Activated CD4-positive, CD25-positive, alpha-beta regulatory T cell treated with anti-CD3 and anti-CD28 coated beads, Interleukin-2, amount 50 U/mL, for 24 hours (primary cell): Measurements from ENCODE around the gene SLC38A10.
"Not testable (repeated sequence)": the region's sequence is repeated elsewhere in the genome, so short reads cannot be mapped to it uniquely, and the experiment has no call there.

Experiments used
- ATAC-seq, 2 donors: fragments of 150-1000 bp; cut with Tn5 transposase; one replicate each; pipeline ENCODE4 v1.10.0; 2021; ENCODE audit warnings: mild to moderate bottlenecking in 1 of 2, moderate library complexity in 1 of 2

SLC38A10 gene

DNA sequence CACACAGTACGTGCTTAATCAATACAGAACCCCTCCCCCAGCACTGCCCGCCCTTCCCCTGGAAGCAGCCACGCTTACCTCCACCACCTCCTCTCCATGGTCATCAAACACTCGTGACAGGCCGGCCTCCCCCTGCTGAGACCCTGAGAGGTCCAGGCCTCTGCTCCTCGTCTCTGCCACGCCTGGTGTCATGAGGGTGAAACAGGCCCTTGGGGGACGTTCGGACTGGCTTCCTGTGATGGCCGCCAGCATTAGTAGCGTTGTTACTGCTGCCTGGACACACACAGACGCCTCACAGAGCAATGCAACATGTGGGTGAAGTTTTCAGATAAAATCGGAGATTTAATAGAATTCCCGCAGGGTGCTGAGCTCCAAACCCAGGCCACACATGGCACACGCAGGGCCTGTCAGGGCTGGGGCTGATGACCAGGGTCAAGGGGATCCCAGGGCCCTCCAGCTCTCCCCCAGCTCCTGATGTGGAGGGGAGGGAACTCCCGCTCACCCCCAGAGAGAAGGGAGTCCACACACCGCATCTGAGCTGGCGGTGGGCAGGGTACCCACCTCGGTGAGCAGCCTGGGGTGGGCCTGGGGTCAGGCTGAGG lies 15.9 kb upstream of the SLC38A10 start:
- no peak for ATAC-seq

DNA sequence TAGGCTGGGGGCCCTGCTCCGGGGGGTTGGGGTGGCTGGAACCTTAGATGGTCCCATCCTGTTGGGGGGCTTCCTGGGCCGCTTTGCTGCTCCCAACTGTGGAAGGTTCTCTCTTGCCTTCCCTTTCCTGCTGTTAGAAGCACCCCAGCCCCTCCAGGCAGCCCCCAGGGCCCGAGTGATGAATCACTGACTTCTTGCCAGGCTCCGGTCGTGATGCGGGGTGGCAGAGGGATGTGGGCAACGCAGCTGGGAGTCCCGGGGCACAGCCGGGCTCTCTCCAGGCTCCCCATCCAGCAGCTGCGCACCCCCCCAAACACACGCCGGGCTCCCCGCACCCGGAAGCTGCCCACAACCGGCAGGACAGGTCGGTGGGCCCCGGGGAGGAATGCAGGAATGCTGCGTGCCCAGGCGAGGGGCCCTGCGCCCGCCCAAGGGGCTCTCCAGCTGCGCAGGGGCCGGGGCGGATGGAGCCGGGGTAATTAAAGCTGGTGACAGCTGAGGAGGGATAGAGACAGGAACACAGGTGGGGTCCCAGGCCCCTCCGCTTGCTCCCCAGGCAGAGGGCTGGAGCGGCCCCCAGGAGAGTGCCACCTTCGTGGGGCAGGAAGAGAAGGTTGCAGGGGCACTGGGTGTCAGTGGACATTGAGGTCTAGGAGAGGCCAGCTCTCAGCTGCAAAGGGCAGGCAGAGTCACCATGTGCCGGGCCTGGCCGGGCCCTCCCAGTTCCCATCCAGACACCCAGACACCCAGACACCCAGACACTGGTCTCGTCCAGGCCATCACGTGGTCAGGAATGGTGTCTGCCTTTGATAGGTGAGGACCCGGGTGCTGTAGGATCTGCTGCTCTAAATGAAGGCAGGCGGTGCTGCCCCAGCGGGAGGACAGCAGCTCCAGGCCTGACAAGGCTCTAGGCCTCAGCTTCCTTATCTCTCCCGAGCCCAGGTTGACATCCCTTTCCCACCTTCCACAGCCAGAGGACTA lies 15.0 kb upstream of the SLC38A10 start:
- no peak for ATAC-seq

DNA sequence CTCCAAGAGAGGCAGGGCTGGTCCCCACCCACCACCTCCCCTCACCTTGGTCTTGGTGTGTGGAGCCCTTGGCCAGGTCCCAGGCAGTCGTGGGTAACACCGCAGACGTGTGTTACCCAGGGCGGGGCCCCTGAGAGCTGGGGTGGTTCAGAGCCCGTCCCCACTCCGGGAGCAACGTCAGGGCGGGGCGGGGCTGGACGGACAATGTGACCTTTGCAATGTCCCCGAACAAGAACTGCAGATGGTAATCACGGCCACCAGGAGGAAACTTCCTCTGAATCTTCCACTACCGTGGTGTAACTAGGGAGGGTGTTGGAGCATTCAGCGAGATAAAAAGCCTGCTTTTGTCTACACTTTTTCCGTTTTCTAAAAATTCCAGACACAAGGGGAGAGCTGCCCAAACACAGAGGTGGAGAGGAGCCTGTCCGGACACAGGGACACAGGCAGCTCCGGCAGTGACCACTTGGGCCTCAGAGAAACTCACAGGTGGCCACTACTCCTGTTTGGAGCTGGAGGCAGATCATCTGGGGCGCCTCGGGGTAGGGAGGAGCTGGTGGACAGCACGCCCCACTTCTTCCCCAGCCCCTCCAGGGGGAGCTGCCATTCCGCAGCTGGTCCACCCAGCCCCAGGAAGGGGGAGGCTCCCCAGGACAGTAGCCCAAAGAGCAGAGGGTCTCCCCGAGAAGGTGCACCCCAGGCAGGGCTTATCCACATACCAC lies 14.2 kb upstream of the SLC38A10 start:
- peak; percentile 55 to 70 for ATAC-seq

DNA sequence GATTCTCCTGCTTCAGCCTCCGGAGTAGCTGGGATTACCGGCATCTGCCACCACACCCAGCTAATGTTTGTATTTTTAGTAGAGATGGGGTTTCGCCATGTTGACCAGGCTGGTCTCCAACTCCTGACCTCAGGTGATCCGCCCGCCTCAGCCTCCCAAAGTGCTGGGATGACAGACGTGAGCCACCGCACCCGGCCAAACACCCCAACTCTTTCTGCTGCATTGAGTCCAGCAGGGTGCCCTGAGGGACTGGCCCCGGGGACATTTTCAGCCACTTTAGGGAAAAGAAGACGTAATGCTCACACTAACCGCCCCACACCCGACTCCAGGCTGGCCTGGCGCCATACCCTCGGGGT lies 13.7 kb upstream of the SLC38A10 start:
- not testable (repeated sequence) for ATAC-seq

DNA sequence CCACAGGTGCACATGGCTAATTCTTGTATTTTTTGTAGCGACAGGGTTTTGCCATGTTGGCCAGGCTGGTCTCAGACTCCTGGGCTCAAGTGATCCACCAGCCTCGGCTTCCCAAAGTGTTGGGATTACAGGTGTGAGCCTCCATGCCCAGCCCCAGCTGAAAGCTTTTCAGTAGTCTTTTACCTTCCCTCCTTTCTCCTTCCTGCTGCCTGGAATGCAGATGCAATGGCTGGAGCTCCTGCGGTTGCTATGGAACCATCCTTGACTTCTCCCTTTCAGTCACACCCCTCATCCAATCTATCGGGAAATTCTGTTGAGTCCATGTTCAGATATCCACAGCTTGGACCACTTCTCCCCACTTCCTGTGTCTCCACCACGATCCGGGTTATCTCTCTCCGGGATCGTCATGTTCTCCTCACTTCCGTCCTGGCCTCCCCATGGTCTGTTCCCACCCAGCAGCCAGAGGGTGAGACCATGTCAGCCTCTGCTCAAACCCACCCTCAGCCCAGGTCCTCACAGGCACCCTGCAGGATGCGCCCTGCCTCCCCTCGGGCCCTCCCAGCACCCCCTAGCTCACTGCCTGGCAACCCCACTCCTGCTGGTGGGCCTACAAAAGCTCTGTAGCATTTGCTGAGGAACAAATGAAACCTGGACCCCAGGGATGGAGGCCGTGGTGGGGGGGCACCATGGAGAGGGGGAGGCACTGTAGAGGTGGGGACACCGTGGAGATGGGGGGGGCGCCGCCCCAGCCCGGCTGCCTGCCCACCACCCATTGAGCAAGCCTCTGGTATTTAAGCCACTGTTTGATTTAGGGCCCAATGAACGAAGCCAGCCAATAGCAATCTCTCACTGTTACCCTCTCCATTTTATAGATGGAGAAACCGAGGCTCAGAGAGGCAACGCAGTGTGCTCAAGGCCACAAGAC lies 12.8 kb upstream of the SLC38A10 start:
- ATAC-seq = no peak

DNA sequence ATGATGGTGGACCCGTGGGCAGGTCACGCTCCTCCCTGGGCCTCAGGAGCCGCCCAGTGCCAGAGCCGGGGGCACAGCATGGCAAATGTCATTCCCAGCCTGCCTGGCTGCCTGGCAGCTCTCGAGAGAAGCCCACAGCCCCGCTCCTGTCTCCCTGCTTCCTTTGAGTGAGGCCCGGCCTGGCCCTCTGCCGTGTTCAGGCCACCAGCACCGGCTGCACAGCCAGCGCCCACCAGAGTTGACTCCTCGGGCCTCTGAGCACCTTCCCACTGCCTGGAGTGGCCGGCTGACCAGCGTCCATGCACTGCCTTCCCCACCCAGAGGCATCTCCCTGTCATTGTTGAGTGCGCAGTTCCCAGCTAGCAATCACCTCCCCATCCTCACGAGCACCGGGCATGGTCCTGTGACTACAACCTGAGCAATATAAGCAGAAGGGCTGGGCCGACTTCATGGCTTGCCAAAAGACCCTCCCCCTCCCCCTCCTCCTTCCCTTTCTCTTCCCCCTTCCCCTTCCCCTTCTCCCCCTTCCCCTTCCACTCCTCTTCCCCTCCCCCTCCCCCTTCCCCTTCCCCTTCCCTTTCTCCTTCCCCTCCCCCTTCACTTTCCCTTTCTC lies 11.9 kb upstream of the SLC38A10 start:
- ATAC-seq = no peak

DNA sequence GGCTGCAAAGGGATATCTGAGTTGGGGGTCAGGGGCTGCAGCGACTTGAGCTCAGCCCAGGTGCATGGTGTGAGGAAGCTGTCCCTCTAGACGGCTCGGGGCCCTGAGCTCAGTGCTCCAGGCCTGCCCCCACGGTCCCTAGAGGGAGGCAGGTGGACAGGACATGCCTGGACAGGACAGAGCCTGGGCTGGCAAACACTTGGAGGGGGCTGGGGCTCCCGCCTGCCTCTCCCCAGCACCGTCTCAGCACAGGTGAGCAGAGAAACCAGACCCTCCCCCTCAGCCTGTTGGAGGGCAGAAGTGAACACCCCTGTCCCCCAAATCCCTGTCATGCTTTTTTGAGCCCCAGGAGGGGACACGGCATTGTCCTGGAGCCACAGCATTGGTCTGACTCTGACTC lies 11.4 kb upstream of the SLC38A10 start:
- ATAC-seq = no peak

DNA sequence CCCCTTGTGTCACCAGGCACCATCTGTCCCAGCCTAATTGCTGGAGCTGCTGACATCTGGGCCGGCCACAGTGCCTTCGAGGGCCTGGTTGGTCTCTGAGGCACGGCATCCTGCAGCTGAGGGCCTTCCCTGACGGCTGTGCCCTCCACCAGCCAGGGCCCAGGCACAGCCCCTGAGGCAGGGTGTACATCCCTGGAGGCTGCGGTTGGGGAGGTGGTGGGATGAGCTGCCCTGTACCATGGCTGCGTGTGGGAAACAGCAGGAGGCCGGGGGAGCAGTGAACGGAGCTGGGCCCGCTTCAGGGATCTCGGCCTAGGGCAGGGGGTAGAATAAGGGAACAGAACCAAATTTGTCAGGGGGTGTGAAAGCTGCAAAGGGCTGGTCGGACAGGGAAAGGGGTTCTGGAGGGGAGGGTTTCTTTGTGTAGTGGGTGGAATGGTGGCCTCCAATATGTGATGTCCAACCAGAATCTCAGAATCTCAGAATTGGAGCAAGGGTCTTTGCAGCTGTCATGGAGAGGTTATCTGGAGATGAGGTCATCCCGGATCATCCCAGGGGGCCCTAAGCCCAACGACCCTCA lies 10.0 kb upstream of the SLC38A10 start:
- no peak for ATAC-seq

DNA sequence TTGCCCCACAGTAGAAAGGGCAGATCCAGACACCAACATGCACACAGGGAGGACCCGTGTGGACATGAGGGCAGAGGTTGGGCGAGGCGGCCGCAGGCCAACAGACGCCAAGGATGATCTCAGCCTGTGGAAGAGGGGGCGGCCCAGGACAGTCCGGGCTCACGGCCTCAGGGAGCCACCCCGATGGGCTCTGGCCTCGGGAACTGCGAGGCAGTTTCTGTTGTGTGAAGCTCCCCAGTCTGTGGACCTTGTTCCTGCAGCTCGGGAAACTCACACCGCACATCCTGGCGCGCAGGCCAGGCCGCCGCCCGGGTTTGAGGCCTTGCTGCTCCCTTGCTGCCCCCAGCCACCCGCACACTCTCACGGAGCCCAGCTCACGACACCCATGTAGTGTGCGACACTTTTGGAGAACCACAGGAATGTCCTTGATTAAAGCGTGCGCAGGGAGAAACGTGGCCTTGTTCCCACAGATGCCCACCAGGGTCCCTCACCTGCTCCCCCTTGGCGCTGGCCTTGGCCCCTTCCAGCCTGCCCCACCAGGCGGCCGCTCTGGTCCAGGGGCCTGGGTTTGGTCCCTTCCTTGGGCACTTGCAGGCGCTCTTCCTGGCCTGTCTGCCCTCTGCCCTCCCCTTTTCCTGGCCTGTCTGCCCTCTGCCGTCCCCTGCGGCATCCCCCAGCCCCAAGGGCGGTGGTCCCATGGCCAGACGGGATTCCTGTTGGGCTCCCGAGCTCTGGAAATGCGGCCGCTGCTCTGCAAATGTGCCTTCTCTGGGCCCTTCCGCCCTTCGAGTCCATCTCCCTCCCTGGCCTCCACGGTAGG lies 9.3 kb upstream of the SLC38A10 start:
- no peak for ATAC-seq

DNA sequence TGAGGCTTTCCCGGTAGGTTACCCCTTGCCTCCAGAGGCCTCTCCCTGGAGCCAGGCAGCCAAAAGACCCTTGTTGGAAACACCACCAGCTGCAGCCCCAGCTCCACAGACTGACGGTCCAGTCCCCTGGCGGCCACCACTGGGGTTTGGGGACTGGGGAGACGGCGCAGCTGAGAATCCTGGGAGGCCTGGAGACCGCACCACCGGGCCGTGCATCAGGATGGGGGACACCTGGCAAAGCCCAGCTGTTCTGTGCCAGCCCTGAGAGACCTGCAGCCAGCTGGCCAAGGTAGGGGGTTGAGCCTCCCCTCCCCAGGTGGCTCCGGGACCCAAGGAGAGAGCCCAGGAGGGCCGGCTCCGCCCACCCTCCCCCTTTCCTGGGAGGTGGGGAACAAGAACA lies 8.3 kb upstream of the SLC38A10 start:
- no peak for ATAC-seq

DNA sequence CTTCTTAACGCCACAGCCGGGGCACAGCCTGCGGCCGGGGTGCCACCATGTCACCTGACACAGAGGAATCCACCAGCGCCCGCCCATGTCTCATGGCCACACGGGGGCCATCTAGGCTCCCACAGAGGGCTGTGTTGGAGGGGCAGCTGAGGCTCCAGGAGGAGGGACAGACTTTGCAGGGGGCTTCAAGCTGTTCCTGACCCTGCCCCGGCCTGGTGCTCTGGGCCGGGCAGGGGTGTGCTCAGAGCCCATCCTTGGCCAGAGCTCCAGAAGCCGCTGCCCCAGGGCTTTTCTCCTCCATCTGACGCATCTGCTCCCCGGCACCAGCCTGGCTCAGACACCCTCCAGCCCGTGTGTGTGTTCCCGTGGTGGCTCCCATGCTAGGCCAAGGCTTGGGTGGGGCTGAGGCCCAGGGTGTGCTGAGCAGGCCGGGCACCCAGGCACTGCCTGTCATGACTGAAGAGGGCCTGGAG lies 7.8 kb upstream of the SLC38A10 start:
- no peak for ATAC-seq

DNA sequence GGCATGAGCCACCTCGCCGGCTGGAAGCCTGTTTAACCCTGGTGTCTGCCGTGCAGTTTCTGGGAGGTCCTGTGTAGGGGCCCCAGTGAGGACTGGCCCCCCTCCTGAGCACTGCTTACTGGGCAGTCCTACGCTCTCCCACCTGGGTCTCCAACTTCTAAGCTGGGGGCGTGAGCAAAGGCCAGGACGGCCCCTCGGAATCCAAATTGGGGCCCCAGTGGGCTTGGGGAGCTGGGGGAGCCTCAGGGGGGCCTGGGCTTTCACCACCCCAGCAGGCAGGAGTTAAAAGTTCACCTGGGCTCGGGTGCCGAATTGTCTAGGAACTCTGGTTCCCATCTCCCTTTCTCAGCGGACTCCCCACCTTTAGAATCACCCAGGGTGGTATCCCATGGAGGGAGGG lies 7.2 kb upstream of the SLC38A10 start:
- no peak for ATAC-seq

DNA sequence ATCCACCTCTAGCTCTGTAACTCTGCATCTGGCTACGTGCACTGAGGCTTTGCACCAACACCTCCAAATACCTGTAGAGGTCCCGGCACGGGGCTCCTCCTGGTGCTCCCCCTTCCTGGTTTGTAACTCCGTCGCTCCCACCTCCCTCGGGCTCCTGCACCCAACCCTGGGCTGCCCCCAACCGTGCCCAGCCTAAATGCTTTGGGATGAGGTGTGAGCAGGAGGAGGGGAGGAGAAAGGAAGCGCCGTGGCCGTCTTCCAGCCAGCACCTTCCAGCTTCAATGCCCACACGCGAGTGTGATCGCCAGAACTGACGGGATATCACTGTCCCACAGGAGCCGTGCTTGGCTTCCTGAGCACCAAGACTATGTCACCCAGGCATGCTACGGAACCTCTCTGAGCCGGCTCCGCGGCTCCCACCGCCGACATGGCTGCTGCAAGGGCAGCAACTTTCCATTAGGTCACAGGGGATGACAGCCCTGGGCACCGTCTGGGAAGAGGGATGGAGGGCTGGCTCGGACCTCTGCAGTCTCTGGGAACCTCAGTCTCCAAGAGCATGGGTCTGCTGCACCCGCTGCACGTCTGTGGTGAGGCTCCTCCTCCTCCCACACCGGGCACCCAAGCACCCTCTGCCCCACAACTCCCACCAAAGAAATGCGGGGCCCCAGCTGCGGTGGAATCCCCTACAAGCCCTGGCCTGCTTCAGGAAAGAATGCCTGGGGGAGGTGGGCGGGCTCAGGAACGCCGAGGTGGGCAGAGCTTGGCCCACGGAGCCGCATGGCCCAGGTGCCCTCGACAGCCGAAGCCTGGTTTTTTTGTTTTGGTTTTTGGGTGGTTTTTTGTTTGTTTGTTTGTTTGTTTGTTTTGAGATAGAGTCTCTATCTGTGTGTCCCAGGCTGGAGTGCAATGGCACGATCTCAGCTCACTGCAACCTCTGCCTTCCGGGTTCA lies 6.4 kb upstream of the SLC38A10 start:
- ATAC-seq = no peak

DNA sequence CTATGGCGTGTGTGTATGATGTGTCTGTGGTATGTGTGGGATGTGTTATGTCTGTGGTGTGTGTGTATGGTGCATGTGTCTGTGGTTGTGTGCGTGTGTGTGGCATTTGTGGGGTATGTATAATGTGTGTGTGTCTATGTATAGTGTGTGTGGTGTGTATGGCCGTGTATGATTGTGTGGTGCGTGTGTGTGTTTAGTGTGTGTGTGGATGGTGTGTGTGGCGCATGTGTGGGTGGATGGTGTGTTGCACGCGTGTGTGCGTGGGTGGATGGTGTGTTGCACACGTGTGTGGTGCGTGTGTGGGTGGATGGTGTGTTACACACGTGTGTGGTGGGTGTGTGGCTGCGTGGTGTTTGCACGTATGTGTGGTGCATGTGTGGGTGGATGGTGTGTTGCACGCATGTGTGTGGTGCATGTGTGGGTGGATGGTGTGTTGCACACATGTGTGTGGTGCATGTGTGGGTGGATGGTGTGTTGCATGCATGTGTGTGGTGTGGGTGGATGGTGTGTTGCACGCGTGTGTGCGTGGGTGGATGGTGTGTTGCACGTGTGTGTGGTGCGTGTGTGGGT lies 5.6 kb upstream of the SLC38A10 start:
- ATAC-seq = no peak

DNA sequence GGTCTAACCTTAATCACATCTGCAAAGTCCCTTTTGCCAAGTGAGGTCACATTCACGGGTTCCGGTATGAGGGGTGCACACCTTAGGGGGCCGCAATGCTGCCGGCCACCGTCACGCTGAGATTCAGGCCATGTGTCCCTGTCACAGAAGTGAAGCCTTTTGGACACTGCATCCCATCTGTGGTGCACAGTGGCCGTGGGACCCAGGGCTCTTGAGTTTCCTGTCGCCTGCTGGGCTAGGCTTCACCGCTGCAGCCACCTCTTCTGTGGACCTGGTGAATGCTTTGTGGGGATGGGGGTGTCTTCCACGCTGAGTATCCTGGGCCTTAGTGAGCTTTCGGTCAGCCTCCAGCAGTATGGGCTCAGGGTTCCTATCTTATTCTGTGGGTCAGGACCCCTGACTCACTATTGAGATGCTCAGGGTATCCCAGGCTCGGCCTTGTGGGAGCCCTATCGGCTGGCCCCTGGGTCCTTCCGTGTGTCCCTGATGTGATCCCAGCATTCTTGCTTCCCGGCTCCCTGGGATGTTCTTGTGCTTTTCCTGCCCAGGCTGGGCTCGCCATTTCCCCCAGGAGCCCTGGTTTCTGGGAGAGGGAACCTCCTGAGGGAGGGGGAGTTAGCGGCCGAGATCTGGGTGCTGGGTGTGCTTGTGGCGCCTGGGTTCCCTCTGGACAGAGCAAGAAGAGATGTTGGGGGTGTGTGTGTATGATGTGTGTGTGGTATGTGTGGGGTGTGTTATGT lies 4.9 kb upstream of the SLC38A10 start:
- ATAC-seq = no peak

DNA sequence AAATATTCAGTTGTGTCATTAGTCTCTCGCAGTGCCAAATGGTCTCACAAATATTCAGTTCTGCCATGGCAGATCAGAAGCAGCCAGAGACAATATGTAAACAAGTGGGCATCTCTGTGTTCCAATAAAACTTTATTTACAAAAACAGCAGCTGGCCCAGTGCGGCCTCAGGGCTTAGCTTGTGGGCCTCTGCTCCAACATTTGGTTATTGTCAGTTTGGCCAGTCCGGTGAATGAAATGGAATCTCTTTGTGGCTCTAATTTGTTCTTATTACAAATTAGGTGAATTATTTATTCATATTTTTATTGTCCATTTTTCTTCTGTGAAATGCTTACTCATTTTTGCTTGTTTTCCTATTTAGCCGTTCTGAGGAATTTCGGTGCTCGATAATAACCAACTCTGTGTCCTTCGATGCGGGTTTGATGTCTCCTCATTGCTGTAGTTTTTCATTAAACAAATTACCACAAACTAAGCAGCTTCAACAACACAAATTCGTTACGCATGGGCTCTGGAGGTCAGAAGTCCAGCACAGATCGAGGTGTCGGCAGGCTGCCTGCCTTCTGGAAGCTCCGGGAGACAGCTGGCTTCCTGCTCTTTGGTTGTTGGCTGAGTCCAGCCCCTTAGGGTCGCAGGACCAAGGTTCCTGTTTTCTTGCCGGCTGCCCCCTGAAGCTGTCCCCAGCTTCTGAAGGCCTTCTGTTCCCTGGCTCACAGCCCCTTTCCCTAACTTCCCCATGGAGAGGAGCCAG lies 4.1 kb upstream of the SLC38A10 start:
- no peak for ATAC-seq

DNA sequence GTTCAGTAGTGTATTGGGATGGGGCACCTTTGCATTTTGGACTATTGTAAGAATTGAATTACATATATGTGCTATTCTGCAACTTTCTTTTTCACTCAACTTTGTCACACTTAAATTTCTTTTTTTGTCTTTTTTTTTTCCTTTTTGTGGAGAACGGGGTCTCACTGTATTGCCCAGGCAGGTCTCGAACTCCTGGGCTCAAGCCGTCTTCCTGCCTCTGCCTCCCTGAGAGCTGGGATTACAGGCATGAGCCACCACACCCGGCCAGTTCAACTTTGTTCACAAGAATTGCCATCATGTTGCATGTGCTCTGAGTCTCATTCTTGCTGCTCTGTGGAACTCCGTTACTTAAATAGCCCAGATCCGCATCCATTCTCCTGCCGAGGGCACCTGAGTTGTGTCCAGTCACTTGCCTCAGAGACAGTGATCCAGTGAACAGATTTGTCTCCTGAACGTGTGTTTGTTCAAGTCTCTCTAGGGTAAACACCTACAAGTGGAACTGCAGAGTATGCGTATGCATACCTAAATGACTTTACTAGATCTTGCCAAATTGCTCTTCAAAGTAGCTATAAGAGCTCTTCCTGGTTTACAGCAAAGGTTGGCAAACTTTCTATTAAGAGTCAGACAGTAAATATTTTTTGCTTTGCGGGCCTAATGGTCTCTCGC lies 3.4 kb upstream of the SLC38A10 start:
- ATAC-seq = no peak
